K562 (cell line): ENCODE results near the gene MEPE. TPM values are rescaled to one million over a fixed set of nuclear protein-coding genes. Genes with fewer than 3 reads are reported as not detected.

Source experiments
- ATAC-seq: fragments of 200-7000 bp; cut with Tn5 transposase; 3 replicates; pipeline ENCODE4 v1.9.1; 2020; ENCODE audit warnings: moderate library complexity
- BruUV-seq: library from RNA; stranded (reverse); fragments of 400-500 nt; replicated peaks from 2 replicates; lab custom pipeline; 2021; lab: Mats Ljungman, UMichigan
- CTCF ChIA-PET: fragments of 300-600 bp; formaldehyde crosslinking; extraction: SDS; loops from one replicate; lab custom pipeline; 2021; ENCODE audit warnings: low intra/inter-chr PET ratio; lab: Yijun Ruan, JAX
- POLR2A ChIA-PET: fragments of 300-600, 350-650 bp; sonication (Branson Sonifier 250); formaldehyde crosslinking; extraction: SDS; loops from one replicate; lab custom pipeline; 2021; ENCODE audit warnings: antibody characterized with exemption, inconsistent platforms; lab: Yijun Ruan, JAX
- DNase-seq, 4 experiments: peaks; one replicate each; pipeline versions ENCODE4 v3.0.0 to v3.0.0-alpha.2; 2011 to 2018; ENCODE audit warnings: low spot score in 3 of 4, mixed read lengths in 3 of 4; ENCODE audit errors: extremely low read depth in 1 of 4
- FAIRE-seq: peaks from 2 replicates; lab custom pipeline; 2011; peaks lifted over from hg19 to GRCh38; lab: Jason Lieb, UNC
- H2AFZ ChIP-seq: 2 replicates; pipeline ENCODE4 v1.6.0; 2011; ENCODE audit warnings: low read depth, low read length, control low read depth, inconsistent platforms
- H3K27ac ChIP-seq: fragments of 200-600 bp; 3 replicates; pipeline ENCODE4 v1.8.0; 2011; ENCODE audit warnings: low read depth, mild to moderate bottlenecking, control low read depth, inconsistent platforms, low read length, moderate library complexity, mixed read lengths; ENCODE audit errors: extremely low read depth
- H3K27me3 ChIP-seq, 2 experiments: fragments of 300-600 bp in 1 of 2; 2 replicates in 1 of 2; 3 replicates in 1 of 2; pipeline versions ENCODE4 v1.6.0 to v1.8.0; 2011; ENCODE audit warnings: inconsistent platforms in 2 of 2, low read length in 2 of 2, mild to moderate bottlenecking in 1 of 2, mixed read lengths in 1 of 2, moderate library complexity in 1 of 2; ENCODE audit not compliant: control insufficient read depth in 2 of 2, insufficient read depth in 2 of 2
- H3K36me3 ChIP-seq: fragments of 300-600 bp; 3 replicates; pipeline ENCODE4 v1.8.0; 2011; ENCODE audit warnings: mild to moderate bottlenecking, low read length, inconsistent platforms; ENCODE audit not compliant: control insufficient read depth, insufficient read depth
- H3K4me1 ChIP-seq, 2 experiments: fragments of 200-600 bp in 1 of 2; replicated peaks in 1 of 2; 2 replicates in 1 of 2; 3 replicates in 1 of 2; pipeline versions ENCODE4 v1.5.1 to v1.8.0; 2011; ENCODE audit warnings: inconsistent platforms in 2 of 2, low read length in 2 of 2, mild to moderate bottlenecking in 1 of 2, mixed read lengths in 1 of 2, moderate library complexity in 1 of 2; ENCODE audit not compliant: control insufficient read depth in 2 of 2, insufficient read depth in 2 of 2
- H3K4me2 ChIP-seq: 2 replicates; pipeline ENCODE4 v1.6.1; 2011; ENCODE audit warnings: low read length, control low read depth, inconsistent platforms, mixed read lengths; ENCODE audit not compliant: insufficient read depth
- H3K4me3 ChIP-seq: fragments of 200-600 bp; sonication (generic), shearing (Covaris generic); 2 replicates; pipeline ENCODE4 v1.5.1; 2016; ENCODE audit warnings: control low read depth, inconsistent platforms
- H3K79me2 ChIP-seq: fragments of 200-600 bp; 3 replicates; pipeline ENCODE4 v1.8.0; 2011; ENCODE audit warnings: low read length, inconsistent platforms; ENCODE audit not compliant: control insufficient read depth, insufficient read depth
- H3K9ac ChIP-seq, 2 experiments: 2 replicates each; pipeline versions ENCODE4 v1.6.0 to v1.6.1; 2011; ENCODE audit warnings: low read depth in 2 of 2, low read length in 2 of 2, control low read depth in 1 of 2, inconsistent platforms in 1 of 2, mild to moderate bottlenecking in 1 of 2, mixed read lengths in 1 of 2; ENCODE audit not compliant: insufficient read depth in 1 of 2
- H3K9me1 ChIP-seq: one replicate; pipeline ENCODE4 v1.6.0; 2011; ENCODE audit warnings: inconsistent platforms, mild to moderate bottlenecking, low read length, moderate library complexity; ENCODE audit not compliant: control insufficient read depth, insufficient read depth
- H3K9me3 ChIP-seq: replicated peaks from 2 replicates; pipeline ENCODE4 v1.5.1; 2011; ENCODE audit warnings: low read depth, low read length, inconsistent platforms; ENCODE audit not compliant: control insufficient read depth, insufficient read depth
- H4K20me1 ChIP-seq: replicated peaks from 2 replicates; pipeline ENCODE4 v1.6.1; 2011; ENCODE audit warnings: low read length, inconsistent platforms, mixed read lengths; ENCODE audit not compliant: control insufficient read depth, insufficient read depth
- EGR1 ChIP-seq: fragments of 450-650 bp; conservative IDR thresholded peaks from 2 replicates; pipeline ENCODE4 v1.6.1; 2017; ENCODE audit warnings: mild to moderate bottlenecking
- ESRRB ChIP-seq: fragments of 250-450 bp; sonication (Bioruptor Pico); IDR thresholded peaks from 2 replicates; pipeline ENCODE4 v1.5.0; 2020; ENCODE audit warnings: mild to moderate bottlenecking, moderate library complexity, borderline replicate concordance
- HEY1 ChIP-seq: fragments of 250-450 bp; sonication (Bioruptor Pico); IDR thresholded peaks from 2 replicates; pipeline ENCODE4 v1.5.0; 2020; ENCODE audit warnings: mild to moderate bottlenecking, moderate library complexity, borderline replicate concordance
- HMG20A ChIP-seq: fragments of 450-650 bp; formaldehyde crosslinking; conservative IDR thresholded peaks from 2 replicates; pipeline ENCODE4 v1.4.0; 2020; ENCODE audit warnings: mild to moderate bottlenecking, mixed read lengths
- PHF21A ChIP-seq: fragments of 450-650 bp; IDR thresholded peaks from 2 replicates; pipeline ENCODE4 v1.6.1; 2017; ENCODE audit warnings: low read depth, borderline replicate concordance
- TAF15 ChIP-seq: fragments of 200-400 bp; formaldehyde crosslinking; IDR thresholded peaks from 2 replicates; pipeline ENCODE4 v1.6.1; 2017; ENCODE audit warnings: mild to moderate bottlenecking, low read depth, low read length, moderate library complexity
- ZBTB7A ChIP-seq: IDR thresholded peaks from 2 replicates; pipeline ENCODE4 v1.6.1; 2011; ENCODE audit warnings: low read depth, mild to moderate bottlenecking, low read length, moderate library complexity, borderline replicate concordance; ENCODE audit not compliant: control insufficient read depth
- ZNF551 ChIP-seq: fragments of 250-450 bp; sonication (Bioruptor Pico); IDR thresholded peaks from 2 replicates; pipeline ENCODE4 v1.5.0; 2021; ENCODE audit warnings: mild to moderate bottlenecking, moderate library complexity
- ZNF696 ChIP-seq: fragments of 250-450 bp; sonication (Bioruptor Pico); conservative IDR thresholded peaks from 2 replicates; pipeline ENCODE4 v1.4.0; 2020; ENCODE audit warnings: mild to moderate bottlenecking, moderate library complexity
- WGBS: fragments of 100-300 bp; shearing (Covaris generic); methylation state at CpG from one replicate; pipeline ENCODE4 v1.1.6; 2016; ENCODE audit warnings: low coverage, mixed read lengths; ENCODE audit not compliant: insufficient coverage; ENCODE audit errors: missing lambda C conversion rate; 5-methylcytosine and 5-hydroxymethylcytosine counted together
- in situ Hi-C: fragments of 300-500 bp; cut with MboI; formaldehyde crosslinking; loops from 4 replicates; pipeline ENCODE4 v1.15.0; 2018; ENCODE audit warnings: inconsistent platforms, mixed read lengths
- intact Hi-C: fragments of 100-400 bp; cut with micrococcal nuclease; formaldehyde crosslinking; loops from 2 replicates; pipeline ENCODE4 v1.14.2; 2022
- polyA plus RNA-seq, 8 experiments: library from polyadenylated mRNA; depleted of rRNA in 4 of 8; stranded (reverse) in 5 of 8; unstranded in 3 of 8; fragments of >200 nt; fragmentation: Nextera tagmentation in 2 of 8; fragmentation: Illumina TruSeq in 1 of 8; extraction: Ambion mirVana in 2 of 8; extraction: Trizol in 1 of 8; gene quantifications; 2 replicates each; pipeline versions ENCODE4 v1.2.1 to v1.2.3, GENCODE V29; 2011 to 2014; ENCODE audit warnings: inconsistent platforms in 1 of 8, missing spikeins in 1 of 8
- total RNA-seq, 7 experiments: library from RNA; depleted of rRNA in 6 of 7; stranded (reverse); fragments of >200 nt in 6 of 7; fragmentation: Illumina TruSeq in 2 of 7; extraction: Trizol in 2 of 7; gene quantifications; 2 replicates each; pipeline versions ENCODE4 v1.2.1 to v1.2.3, GENCODE V29; 2011 to 2021; ENCODE audit warnings: low replicate concordance in 1 of 7

MEPE gene
- total and polyA plus RNA-seq, 9 of the 15 experiments (the other 6 are each of a cell fraction or from before 2014, with no cell fraction given): not detected

DNA sequence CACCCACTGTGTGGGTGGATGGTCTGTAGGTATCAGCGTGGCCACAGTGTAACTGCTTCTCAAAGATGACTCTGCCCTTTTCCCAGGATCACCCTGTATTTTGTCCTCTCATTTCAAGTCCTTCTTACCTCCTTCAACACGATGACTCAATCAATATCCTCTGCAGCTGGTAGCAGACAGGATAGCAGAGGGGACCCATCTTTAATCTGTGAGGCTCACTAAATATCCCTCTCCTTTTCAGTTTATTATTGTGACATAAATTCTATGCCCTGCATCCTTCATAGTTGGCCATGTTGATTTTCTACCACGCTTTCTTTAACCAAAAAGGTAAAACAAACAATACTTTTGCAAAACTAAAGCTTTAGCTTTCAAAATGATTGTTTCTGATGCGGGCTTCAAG is 9.6 kb upstream of the MEPE start:
- Histone ChIP-seq H3K79me2 (no peaks in the 10 kb centered on the region), H4K20me1 (no peaks in the 10 kb centered on the region), H3K4me3 (no peak overlapping the region), H3K9me1 (no peaks in the 10 kb centered on the region), H2AFZ (peak overlapping the region; percentile 25; the same call in 1 of the 2 replicates), H3K9me3 (no peaks in the 10 kb centered on the region), H3K9ac (no peak overlapping the region), H3K4me2 (no peak overlapping the region), H3K36me3 (no peaks in the 10 kb centered on the region), H3K4me1 (peaks cover 0 to 14% of the 10 kb centered on the region in 2 experiments; a peak in 4 of 5 replicates), H3K27me3 (no peaks in the 10 kb centered on the region), H3K27ac (no peak overlapping the region)
- intact Hi-C loops (no loop called here), in situ Hi-C loops (no loop called here)
- no TSS peak for BruUV-seq
- no peak for DNase-seq
- ChIA-PET POLR2A (no interaction called here), CTCF (interaction anchor here (0.6 kb wide), 1 partner anchor 127 kb away, joined by 3 read pairs; no protein-coding TSS in a partner anchor)
- no peak for TF ChIP-seq ZNF696 (CRISPR knock-in tag)
- TF ChIP-seq EGR1: peak; percentile 73; the same call in 1 of the 2 replicates
- no peak for FAIRE-seq
- no peak for ATAC-seq
- WGBS: 0% methylated on average over 3 of the region's 4 CpGs

- ATAC-seq (no peak), FAIRE-seq (no peak), DNase-seq (no peak)
- WGBS: 0% methylated on average over 1 of the region's 1 CpG
- Histone ChIP-seq H3K4me1 (peaks cover 0 to 14% of the 10 kb centered on the region in 2 experiments; a peak in 4 of 5 replicates), H2AFZ (no peak overlapping the region), H3K9me1 (no peaks in the 10 kb centered on the region), H3K36me3 (no peaks in the 10 kb centered on the region), H4K20me1 (no peaks in the 10 kb centered on the region), H3K9ac (no peak overlapping the region), H3K4me3 (no peak overlapping the region), H3K4me2 (no peak overlapping the region), H3K27me3 (no peaks in the 10 kb centered on the region), H3K79me2 (no peaks in the 10 kb centered on the region), H3K9me3 (no peaks in the 10 kb centered on the region), H3K27ac (no peak overlapping the region)
- no TSS peak for BruUV-seq
- in situ Hi-C loops (no loop called here), intact Hi-C loops (no loop called here)
- POLR2A ChIA-PET: no interaction called here
- TF ChIP-seq ZNF551 (CRISPR knock-in tag) (no peak), TAF15 (no peak), PHF21A (no peak), ESRRB (CRISPR knock-in tag) (no peak), ZBTB7A (no peak), HMG20A (CRISPR knock-in tag) (no peak), HEY1 (no peak)
- CTCF ChIA-PET: interaction anchor here (0.6 kb wide), 1 partner anchor 127 kb away, joined by 3 read pairs; no protein-coding TSS in a partner anchor
Measured at GRCh38 chr4:87823724-87824123, 9.0 kb upstream of the MEPE start.
